ENCODE measurements around the gene GABRG3.

GABRG3 gene

DNA sequence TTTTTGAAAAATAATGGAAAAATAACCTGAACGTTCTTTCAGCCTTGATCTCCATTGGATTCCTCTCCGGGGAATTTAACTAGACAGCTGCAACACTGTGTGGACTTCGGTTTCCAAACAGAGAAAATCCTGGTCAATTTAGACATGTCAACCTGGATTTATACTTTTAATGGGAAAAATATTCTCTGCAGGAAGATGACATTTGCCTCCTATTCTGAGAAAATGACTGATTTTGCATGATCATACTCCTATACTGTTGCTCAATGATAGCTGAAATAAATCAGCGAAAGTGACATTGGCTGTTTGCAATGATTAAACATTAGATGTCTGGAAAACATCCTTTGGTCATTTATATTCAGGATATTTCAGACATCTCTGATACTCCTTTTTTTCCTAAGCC is 94.8 kb downstream of the GABRG3 start:
- no peak for DNase-seq

DNA sequence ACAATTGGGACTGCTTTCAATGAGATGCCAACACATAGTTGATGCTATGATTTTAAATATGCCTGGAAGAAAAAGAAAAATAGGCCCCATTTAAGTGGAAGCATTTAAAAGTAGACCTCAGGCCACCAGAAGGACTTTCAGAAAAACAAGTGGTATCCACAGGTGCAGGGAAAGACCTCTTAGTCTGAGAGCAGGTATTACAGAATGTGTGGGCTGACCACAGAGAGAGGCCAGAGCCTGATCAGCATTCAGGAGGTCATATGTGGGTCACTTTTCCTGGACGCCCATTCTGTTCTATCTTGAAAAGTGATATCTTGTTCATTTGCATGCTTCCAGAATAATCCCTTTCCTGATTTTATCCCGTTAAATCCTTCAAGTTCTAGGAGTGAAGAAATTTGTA is 95.5 kb downstream of the GABRG3 start:
- no peak for DNase-seq

DNA sequence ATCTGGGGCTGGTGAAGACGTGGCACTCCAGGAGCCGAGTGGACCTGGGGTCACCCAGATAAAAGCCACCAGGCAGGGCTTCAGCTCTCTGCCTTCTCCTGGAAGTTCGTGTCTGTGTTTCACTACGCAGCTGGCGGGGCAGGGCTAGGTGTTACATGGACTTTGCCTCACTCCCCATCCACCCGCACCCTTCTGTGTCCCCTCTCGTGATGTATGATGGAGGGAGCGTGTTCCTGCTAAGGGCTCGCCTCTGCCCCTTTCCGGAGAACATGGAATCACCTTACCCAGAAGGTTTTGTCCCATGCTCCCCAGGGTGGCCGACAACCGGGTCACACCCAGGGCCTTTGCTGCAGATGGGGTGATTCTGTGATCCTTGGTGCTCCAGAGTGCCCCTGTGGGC is 96.2 kb downstream of the GABRG3 start:
- DNase-seq: no peak

- no peak for DNase-seq
Observed at GRCh38 chr15:27070841-27071240, 99.9 kb downstream of the GABRG3 start.

DNA sequence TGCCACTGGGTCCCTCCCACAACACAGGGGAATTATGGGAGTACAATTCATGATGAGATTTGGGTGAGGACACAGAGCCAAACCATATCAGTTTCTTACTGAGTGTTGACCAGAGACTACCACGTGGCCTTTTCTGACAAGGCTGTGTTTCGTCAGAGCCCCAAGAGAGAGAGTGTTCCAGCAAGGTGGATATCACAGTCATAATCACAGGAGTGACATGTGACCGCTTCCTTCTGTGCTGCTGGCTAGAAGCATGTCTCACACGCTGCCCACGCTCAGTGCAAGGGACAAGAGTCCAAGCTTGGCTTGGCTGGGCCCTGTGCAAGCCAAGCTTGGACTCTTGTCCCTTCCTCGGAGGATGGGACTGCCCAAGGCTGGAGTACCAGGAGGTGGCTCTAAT is 103.2 kb downstream of the GABRG3 start:
- no peak for DNase-seq

- no peak for DNase-seq
Observed at GRCh38 chr15:27077790-27078189, 106.8 kb downstream of the GABRG3 start.

- no peak for DNase-seq
Observed at GRCh38 chr15:27081676-27082418, 110.9 kb downstream of the GABRG3 start.

GRCh38 chr15:27082526-27082925 is 111.5 kb downstream of the GABRG3 start:
- DNase-seq: no peak

GRCh38 chr15:27084844-27085243 is 113.9 kb downstream of the GABRG3 start:
- DNase-seq: no peak

GRCh38 chr15:27086149-27086548 is 115.2 kb downstream of the GABRG3 start:
- DNase-seq: no peak

- DNase-seq: no peak
Observed at GRCh38 chr15:27086805-27087204, 115.8 kb downstream of the GABRG3 start.

DNA sequence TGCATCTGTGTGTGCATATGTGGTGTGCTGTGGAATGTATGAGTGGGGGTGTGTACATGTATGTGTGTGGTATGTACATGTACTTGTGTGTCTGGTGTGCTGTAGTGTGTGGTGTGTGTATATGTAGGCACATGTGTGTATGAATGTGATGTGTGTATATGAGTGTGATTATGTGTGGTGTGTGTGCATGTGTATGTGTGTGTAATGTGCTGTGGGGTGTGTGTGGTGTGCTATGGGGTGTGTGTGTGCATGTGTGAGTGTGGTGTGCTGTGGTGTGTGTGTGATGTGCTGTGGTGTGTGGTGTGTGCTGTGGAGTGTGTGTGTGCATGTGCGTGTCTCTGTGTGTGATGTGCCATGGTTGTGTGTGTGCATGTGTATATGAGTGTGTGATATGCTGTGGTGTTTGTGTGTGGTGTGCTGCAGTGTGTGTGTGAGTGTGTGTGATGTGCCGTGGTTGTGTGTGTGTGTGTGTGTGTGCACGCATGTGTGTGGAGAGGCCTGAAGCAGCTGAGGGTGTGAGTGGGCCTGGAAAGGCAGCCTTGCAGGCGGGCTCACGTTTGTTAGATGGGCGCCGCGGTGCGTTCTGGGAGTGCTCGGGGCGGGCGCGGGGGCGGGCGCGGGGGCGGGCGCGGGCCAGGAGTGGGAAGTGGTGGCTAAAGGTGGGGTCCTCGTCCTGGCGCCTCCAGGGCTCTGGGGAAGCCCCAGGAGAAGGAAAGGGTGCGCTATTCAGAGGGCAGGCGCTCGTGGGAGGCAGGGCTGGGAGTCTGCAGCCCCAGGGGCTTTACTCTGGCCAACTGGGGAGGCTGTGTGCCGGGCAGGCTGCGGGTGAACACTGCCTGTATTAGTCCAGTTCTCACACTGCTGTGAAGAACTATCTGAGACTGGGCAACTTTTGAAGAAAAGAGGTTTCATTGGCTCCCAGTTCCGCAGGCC is 116.9 kb downstream of the GABRG3 start:
- no peak for DNase-seq

GRCh38 chr15:27088584-27089232 is 117.7 kb downstream of the GABRG3 start:
- no peak for DNase-seq

DNA sequence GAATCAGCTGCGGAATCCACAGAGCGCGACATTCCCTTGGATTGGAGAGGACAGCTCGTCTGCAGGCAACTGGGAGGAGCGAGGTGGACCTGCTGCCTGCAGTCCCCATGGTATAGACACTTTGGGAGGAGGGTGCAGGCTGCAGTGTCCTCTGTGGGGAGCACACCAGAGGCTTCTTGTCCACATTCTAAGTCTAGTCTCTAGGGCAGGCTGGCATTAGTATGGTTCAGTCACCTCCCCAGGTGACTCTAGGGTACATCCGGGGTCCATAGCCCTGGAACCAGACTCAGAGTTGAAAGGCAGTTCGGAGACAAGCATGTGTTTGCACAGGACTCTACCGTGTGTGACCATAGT is 118.2 kb downstream of the GABRG3 start:
- no peak for DNase-seq

- no peak for DNase-seq
Observed at GRCh38 chr15:27089676-27090075, 118.7 kb downstream of the GABRG3 start.

DNA sequence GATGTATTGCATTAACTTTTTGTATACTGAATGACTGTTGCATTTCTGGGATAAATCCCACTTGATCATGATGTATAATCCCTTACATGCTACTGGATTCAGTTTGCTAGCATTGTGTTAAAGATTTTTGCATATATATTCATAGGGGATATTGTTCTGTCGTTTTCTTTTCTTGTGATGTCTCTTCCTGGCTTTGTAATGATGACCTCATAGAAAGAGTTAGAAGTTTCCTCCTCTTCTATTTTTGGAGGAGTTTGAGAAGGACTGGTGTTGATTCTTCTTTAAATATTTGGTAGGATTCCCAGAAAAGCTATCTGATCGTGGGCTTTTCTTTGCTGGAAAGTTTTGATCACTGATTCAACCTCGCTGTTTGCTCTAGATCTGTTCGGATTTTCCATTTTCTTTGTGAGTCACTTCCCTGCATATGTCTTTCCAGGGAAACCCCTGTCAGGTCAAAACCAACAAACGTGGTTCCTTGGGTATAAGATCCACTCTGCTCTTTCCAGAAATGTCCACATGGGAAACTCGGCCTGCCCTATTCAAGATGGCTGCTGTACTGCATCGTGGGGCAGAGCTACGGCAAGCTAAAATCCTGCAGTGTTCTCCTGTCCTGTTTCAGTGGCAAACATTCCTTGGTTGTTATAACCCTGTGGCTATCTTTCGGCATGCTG is 120.4 kb downstream of the GABRG3 start:
- no peak for DNase-seq

DNA sequence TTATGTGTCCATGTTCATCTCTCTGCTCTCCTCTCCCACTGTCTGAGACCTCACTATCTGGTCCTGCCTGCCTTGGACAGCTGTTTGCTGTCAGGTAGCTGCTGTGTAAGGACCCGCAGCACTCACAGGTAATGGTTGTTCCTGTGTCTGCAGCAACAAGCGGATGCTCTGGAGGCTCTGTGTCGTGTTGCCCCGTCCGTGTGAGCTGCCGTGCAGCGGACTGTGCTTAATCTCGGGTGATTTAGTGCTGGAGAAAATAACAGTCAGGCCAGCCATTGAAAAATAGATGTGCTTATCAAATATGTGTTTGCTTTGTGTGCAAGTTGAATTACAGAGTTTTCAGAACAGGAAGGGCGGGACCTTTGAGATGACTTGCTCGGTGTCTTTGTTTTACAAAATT is 121.4 kb downstream of the GABRG3 start:
- DNase-seq: no peak

- DNase-seq: no peak
Observed at GRCh38 chr15:27094235-27094634, 123.3 kb downstream of the GABRG3 start.

GRCh38 chr15:27095886-27096624 is 125.1 kb downstream of the GABRG3 start:
- DNase-seq: no peak

DNA sequence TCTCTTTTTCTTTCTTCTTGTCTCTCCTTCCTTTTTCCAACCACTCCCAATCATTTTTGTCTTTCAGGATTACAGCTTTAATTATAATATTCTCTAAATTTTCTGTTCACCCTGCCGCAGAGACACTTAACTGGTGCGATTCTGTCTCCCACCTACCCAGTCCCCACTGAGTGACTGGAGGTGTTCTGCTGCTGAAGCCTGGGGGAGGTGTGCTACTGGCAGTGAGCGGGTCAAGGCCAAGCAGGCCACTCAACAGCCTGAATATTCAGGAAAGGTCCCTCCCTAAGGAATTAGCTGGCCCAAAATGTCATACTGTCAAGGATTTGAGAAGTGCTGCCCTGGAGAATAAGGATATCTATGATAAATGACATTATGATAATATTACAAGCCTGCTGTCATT is 126.5 kb downstream of the GABRG3 start:
- DNase-seq: no peak

DNA sequence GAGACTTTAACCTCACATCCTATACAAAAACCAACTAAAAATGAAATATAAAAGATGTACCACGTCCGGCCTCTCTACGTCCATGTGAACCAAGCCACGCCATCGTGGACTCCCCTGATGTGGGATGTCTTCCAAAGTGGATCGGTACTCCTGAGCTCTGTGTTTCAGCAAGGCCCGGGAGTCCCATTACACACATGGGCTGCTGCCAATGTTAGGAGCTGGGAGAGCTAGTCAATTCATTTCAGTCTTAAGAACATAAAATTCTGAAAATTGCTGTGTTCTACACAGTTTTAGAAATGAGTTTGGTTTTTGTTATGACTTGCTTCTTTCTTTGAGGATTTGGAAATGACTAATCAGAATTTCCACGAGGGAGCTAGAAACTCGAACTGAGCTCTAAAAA is 131.0 kb downstream of the GABRG3 start:
- no peak for DNase-seq

- no peak for DNase-seq
Observed at GRCh38 chr15:27111323-27111722, 140.3 kb downstream of the GABRG3 start.

Data from Kasumi-1 (cell line).